Right renal pelvis (tissue), 4 donors: ENCODE data around the gene ITGB4. TPM values are rescaled to one million over a fixed set of nuclear protein-coding genes. Genes with fewer than 3 reads are reported as not detected.
A peak's percentile ranks its signal among the peaks of the same experiment; 100 is the strongest.

ENCODE experiments used
- DNase-seq, 4 donors: peaks; one replicate each; pipeline ENCODE4 v3.0.0-alpha.2; 2013; ENCODE audit warnings: low read depth in 4 of 4, low spot score in 3 of 4, missing footprints in 1 of 4
- polyA plus RNA-seq, 4 donors: library from polyadenylated mRNA; unstranded; fragments of 120-200 nt; gene quantifications; one replicate each; pipeline ENCODE4 v1.2.1, GENCODE V29; 2013; ENCODE audit not compliant: insufficient read length in 4 of 4

Gene ITGB4
- polyA plus RNA-seq, 4 donors: 8.9 to 15.0 (median 12.2) TPM

GRCh38 chr17:75783069-75783783 is 62.0 kb downstream of the ITGB4 start:
- no peak for DNase-seq

- DNase-seq: no peak
Observed at GRCh38 chr17:75783803-75784472, 62.7 kb downstream of the ITGB4 start.

- peak; percentile 98 to 99 (median 98) for DNase-seq
Observed at GRCh38 chr17:75784473-75785015, 63.3 kb downstream of the ITGB4 start, which contains the start of gene UNK. Gene UNK (plus strand): TSS chr17:75784806. CDS start chr17:75784881, 75 bp downstream.

GRCh38 chr17:75785016-75785890 is 64.0 kb downstream of the ITGB4 start:
- DNase-seq: peak in 3 of 4 donors; percentile 82 to 90 (median 86)

GRCh38 chr17:75791254-75791653 is 70.0 kb downstream of the ITGB4 start:
- DNase-seq: no peak

GRCh38 chr17:75793460-75793859 is 72.2 kb downstream of the ITGB4 start:
- no peak for DNase-seq

GRCh38 chr17:75795820-75796607 is 74.8 kb downstream of the ITGB4 start:
- DNase-seq: no peak

- no peak for DNase-seq
Observed at GRCh38 chr17:75799402-75799801, 78.1 kb downstream of the ITGB4 start.

- no peak for DNase-seq
Observed at GRCh38 chr17:75803883-75804282, 82.6 kb downstream of the ITGB4 start.

GRCh38 chr17:75806822-75807500 is 85.7 kb downstream of the ITGB4 start:
- DNase-seq: no peak

Other genes with a start within 250 kb of the ITGB4 start
- gene CASKIN2, start 205.9 kb upstream of the ITGB4 start, polyA plus RNA-seq: 10 to 100 TPM; 33.6 to 35.2 (median 34.0) TPM
- gene TSEN54, start 204.9 kb upstream of the ITGB4 start, polyA plus RNA-seq: 10 to 100 TPM; 38.9 to 49.2 (median 48.1) TPM
- 10 to 100 TPM; 50.2 to 77.0 (median 55.8) TPM for gene LLGL2, start 195.8 kb upstream of the ITGB4 start, polyA plus RNA-seq
- 100 to 1,000 TPM in 3 of 4 donors, 10 to 100 TPM in 1; 97.6 to 182 (median 151) TPM for gene MYO15B, start 133.7 kb upstream of the ITGB4 start, polyA plus RNA-seq
- gene SMIM5, start 88.0 kb upstream of the ITGB4 start, polyA plus RNA-seq: 1 to 10 TPM; 4.0 to 9.1 (median 6.2) TPM
- gene RECQL5, start 54.3 kb upstream of the ITGB4 start, polyA plus RNA-seq: 10 to 100 TPM; 33.7 to 46.5 (median 38.7) TPM
- 100 to 1,000 TPM in 2 of 4 donors, 10 to 100 TPM in 2; 96.9 to 103 (median 100) TPM for gene SAP30BP, start 54.1 kb upstream of the ITGB4 start, polyA plus RNA-seq
- gene GALK1, start 43.7 kb downstream of the ITGB4 start, polyA plus RNA-seq: 10 to 100 TPM; 22.7 to 47.6 (median 23.8) TPM
- 10 to 100 TPM; 34.5 to 39.2 (median 35.8) TPM for gene UNK, start 63.3 kb downstream of the ITGB4 start, polyA plus RNA-seq
- 1 to 10 TPM; 4.1 to 8.9 (median 5.7) TPM for gene UNC13D, start 122.9 kb downstream of the ITGB4 start, polyA plus RNA-seq
- gene WBP2, start 133.9 kb downstream of the ITGB4 start, polyA plus RNA-seq: 10 to 100 TPM; 77.5 to 95.7 (median 83.9) TPM
- gene TRIM47, start 157.1 kb downstream of the ITGB4 start, polyA plus RNA-seq: 10 to 100 TPM in 1 of 4 donors, 1 to 10 TPM in 3; 6.4 to 10.1 (median 7.9) TPM
- 10 to 100 TPM; 11.5 to 14.7 (median 12.8) TPM for gene TRIM65, start 175.5 kb downstream of the ITGB4 start, polyA plus RNA-seq
- gene MRPL38, start 183.4 kb downstream of the ITGB4 start, polyA plus RNA-seq: 100 to 1,000 TPM in 1 of 4 donors, 10 to 100 TPM in 3; 83.4 to 108 (median 88.1) TPM
- gene FBF1, start 219.6 kb downstream of the ITGB4 start, polyA plus RNA-seq: 10 to 100 TPM in 1 of 4 donors, 1 to 10 TPM in 3; 8.4 to 10.3 (median 8.9) TPM